ENCODE measurements around the gene SLC40A1. TPM values are rescaled to one million over a fixed set of nuclear protein-coding genes. Genes with fewer than 3 reads are reported as not detected.

SLC40A1 gene
- total RNA-seq, 2 experiments from 2014 or later: not detected

GRCh38 chr2:189545418-189545817 lies 35.2 kb downstream of the SLC40A1 start:
- POLR2A ChIA-PET: no interaction called here
- H3K36me3 ChIP-seq (ENCODE audit: insufficient read depth, low read length): no peaks in the 10 kb centered on the region
- no peak overlapping the region for H3K4me3 ChIP-seq (ENCODE audit: low read depth, low read length, poor library complexity, severe bottlenecking)
- no peak overlapping the region for H3K4me2 ChIP-seq (ENCODE audit: low read length)
- intact Hi-C loops (cut with micrococcal nuclease; ENCODE audit: unreplicated experiment): no loop called here
- H3K9me3 ChIP-seq (ENCODE audit: low read length): no peaks in the 10 kb centered on the region
- no peaks in the 10 kb centered on the region for H3K4me1 ChIP-seq (ENCODE audit: insufficient read depth, low read length, poor library complexity, severe bottlenecking)
- H3K9me2 ChIP-seq (ENCODE audit: insufficient read depth, low read length): no peaks in the 10 kb centered on the region
- H4K20me1 ChIP-seq (ENCODE audit: insufficient read depth, low read length): no peaks in the 10 kb centered on the region
- DNase-seq (ENCODE audit: low spot score): no peak
- no peak overlapping the region for H3K27ac ChIP-seq (ENCODE audit: low read depth, low read length, poor library complexity, severe bottlenecking)
- no peaks in the 10 kb centered on the region for H3K79me2 ChIP-seq (ENCODE audit: insufficient read depth, low read depth, low read length)
- TF ChIP-seq CTCF (conservative IDR thresholded peaks at IDR 0.05; ENCODE audit: low read length) (no peak), EZH2phosphoT487 (IDR thresholded peaks at IDR 0.05; ENCODE audit: borderline replicate concordance, low read depth, low read length) (no peak)
- BruUV-seq (replicated peaks): no TSS peak
- H2AFZ ChIP-seq (ENCODE audit: low read length): no peak overlapping the region
- CTCF ChIA-PET (ENCODE audit: unreplicated experiment): no interaction called here

GRCh38 chr2:189544318-189545042 lies 36.1 kb downstream of the SLC40A1 start:
- Histone ChIP-seq H3K4me3 (ENCODE audit: low read depth, low read length, poor library complexity, severe bottlenecking) (no peak overlapping the region), H3K79me2 (ENCODE audit: insufficient read depth, low read depth, low read length) (no peaks in the 10 kb centered on the region), H3K27ac (ENCODE audit: low read depth, low read length, poor library complexity, severe bottlenecking) (no peak overlapping the region), H3K4me2 (ENCODE audit: low read length) (no peak overlapping the region), H2AFZ (ENCODE audit: low read length) (no peak overlapping the region), H3K4me1 (ENCODE audit: insufficient read depth, low read length, poor library complexity, severe bottlenecking) (no peaks in the 10 kb centered on the region), H3K9me3 (ENCODE audit: low read length) (no peaks in the 10 kb centered on the region), H3K9me2 (ENCODE audit: insufficient read depth, low read length) (no peaks in the 10 kb centered on the region), H3K36me3 (ENCODE audit: insufficient read depth, low read length) (no peaks in the 10 kb centered on the region), H4K20me1 (ENCODE audit: insufficient read depth, low read length) (no peaks in the 10 kb centered on the region)
- intact Hi-C loops (cut with micrococcal nuclease; ENCODE audit: unreplicated experiment): no loop called here
- no TSS peak for BruUV-seq (replicated peaks)
- ChIA-PET CTCF (ENCODE audit: unreplicated experiment) (no interaction called here), POLR2A (no interaction called here)
- no peak for DNase-seq (ENCODE audit: low spot score)
- TF ChIP-seq CTCF (conservative IDR thresholded peaks at IDR 0.05; ENCODE audit: low read length) (no peak), EZH2phosphoT487 (IDR thresholded peaks at IDR 0.05; ENCODE audit: borderline replicate concordance, low read depth, low read length) (no peak)

GRCh38 chr2:189543367-189543766 lies 37.2 kb downstream of the SLC40A1 start:
- no peaks in the 10 kb centered on the region for H3K36me3 ChIP-seq (ENCODE audit: insufficient read depth, low read length)
- H3K79me2 ChIP-seq (ENCODE audit: insufficient read depth, low read depth, low read length): no peaks in the 10 kb centered on the region
- TF ChIP-seq CTCF (conservative IDR thresholded peaks at IDR 0.05; ENCODE audit: low read length): no peak
- no peak for TF ChIP-seq EZH2phosphoT487 (IDR thresholded peaks at IDR 0.05; ENCODE audit: borderline replicate concordance, low read depth, low read length)
- no peaks in the 10 kb centered on the region for H4K20me1 ChIP-seq (ENCODE audit: insufficient read depth, low read length)
- POLR2A ChIA-PET: no interaction called here
- no TSS peak for BruUV-seq (replicated peaks)
- no peaks in the 10 kb centered on the region for H3K4me1 ChIP-seq (ENCODE audit: insufficient read depth, low read length, poor library complexity, severe bottlenecking)
- no peak overlapping the region for H3K27ac ChIP-seq (ENCODE audit: low read depth, low read length, poor library complexity, severe bottlenecking)
- CTCF ChIA-PET (ENCODE audit: unreplicated experiment): no interaction called here
- no peak for DNase-seq (ENCODE audit: low spot score)
- no peaks in the 10 kb centered on the region for H3K9me3 ChIP-seq (ENCODE audit: low read length)
- no peak overlapping the region for H2AFZ ChIP-seq (ENCODE audit: low read length)
- no peak overlapping the region for H3K4me3 ChIP-seq (ENCODE audit: low read depth, low read length, poor library complexity, severe bottlenecking)
- H3K4me2 ChIP-seq (ENCODE audit: low read length): no peak overlapping the region
- intact Hi-C loops (cut with micrococcal nuclease; ENCODE audit: unreplicated experiment): no loop called here
- H3K9me2 ChIP-seq (ENCODE audit: insufficient read depth, low read length): no peaks in the 10 kb centered on the region
